Gastrocnemius medialis (tissue), 4 donors: Measurements from ENCODE around the gene EEPD1. TPM values are rescaled to one million over a fixed set of nuclear protein-coding genes. Genes with fewer than 3 reads are reported as not detected.

Experiments used
- ATAC-seq, 2 donors: fragments of 150-250 bp; one replicate each; pipeline ENCODE4 v1.9.1; 2016
- DNase-seq, 2 donors: peaks; one replicate each; pipeline ENCODE4 v3.0.0-alpha.2; 2019
- H3K27ac ChIP-seq, 4 donors: fragments of 200-600 bp; sonication (generic); 1 replicate in 1 of 4; 2 replicates in 3 of 4; pipeline ENCODE4 v1.5.1; 2016 to 2018; ENCODE audit warnings: mild to moderate bottlenecking in 2 of 4, moderate library complexity in 1 of 4
- H3K27me3 ChIP-seq, 3 donors: fragments of 200-600 bp; sonication (generic) in 2 of 3; 1 replicate in 1 of 3; 2 replicates in 2 of 3; pipeline versions ENCODE4 v1.5.1 to v1.6.0; 2016 to 2019; ENCODE audit warnings: mild to moderate bottlenecking in 1 of 3, moderate library complexity in 1 of 3
- H3K36me3 ChIP-seq, 2 donors: fragments of 200-600 bp; sonication (generic) in 1 of 2; one replicate each; pipeline ENCODE4 v1.5.1; 2017 to 2018
- H3K4me1 ChIP-seq, 2 donors: fragments of 200-600 bp; sonication (generic) in 1 of 2; one replicate each; pipeline ENCODE4 v1.5.1; 2016 to 2017; ENCODE audit warnings: mild to moderate bottlenecking in 2 of 2
- H3K4me3 ChIP-seq, 4 donors: fragments of 200-600 bp; sonication (generic) in 3 of 4; 1 replicate in 1 of 4; 2 replicates in 3 of 4; pipeline ENCODE4 v1.5.1; 2016 to 2019; ENCODE audit warnings: mild to moderate bottlenecking in 2 of 4
- H3K9me3 ChIP-seq, 3 donors: fragments of 200-600 bp; sonication (generic) in 2 of 3; 1 replicate in 1 of 3; 2 replicates in 2 of 3; pipeline ENCODE4 v1.5.1; 2016 to 2019
- CTCF ChIP-seq, 5 experiments: fragments of 450-650 bp in 3 of 5; fragments of 200-600 bp in 2 of 5; sonication (generic) in 2 of 5; IDR thresholded peaks in 4 of 5; conservative IDR thresholded peaks in 1 of 5; 1 replicate in 4 of 5; 2 replicates in 1 of 5; pipeline ENCODE4 v1.5.1; 2016 to 2019; ENCODE audit warnings: antibody characterized with exemption in 5 of 5, mild to moderate bottlenecking in 3 of 5, moderate library complexity in 3 of 5
- POLR2A ChIP-seq, 2 donors: fragments of 450-650 bp; IDR thresholded peaks; one replicate each; pipeline ENCODE4 v1.6.1; 2017; ENCODE audit warnings: antibody characterized with exemption in 2 of 2, mild to moderate bottlenecking in 2 of 2, moderate library complexity in 2 of 2
- in situ Hi-C, 4 donors: fragments of 200-750 bp; cut with MboI; loops; one replicate each; pipeline versions ENCODE4 v1.15.0 to v1.8.0; 2017; ENCODE audit warnings: low sequenced_read_pairs in 4 of 4
- intact Hi-C: fragments of 100-400 bp; cut with DNase I; formaldehyde crosslinking; loops from one replicate; pipeline ENCODE4 v1.15.1; 2023; ENCODE audit warnings: low total_unique reads
- total RNA-seq, 4 donors: library from RNA; depleted of rRNA; stranded (reverse); fragments of >200 nt; gene quantifications; one replicate each; pipeline versions ENCODE4 v1.1.0 to v1.2.3, GENCODE V29; 2016

Gene EEPD1
- total RNA-seq, 4 donors from 2014 or later, result 41.0 to 68.5 (median 61.3) TPM

GRCh38 chr7:36132012-36132411 lies 21.0 kb upstream of the EEPD1 start:
- Histone ChIP-seq H3K4me1 (peaks cover 45 to 46% of the 10 kb centered on the region in 2 donors), H3K4me3 (no peak overlapping the region), H3K36me3 (no peaks in the 10 kb centered on the region), H3K27me3 (no peaks in the 10 kb centered on the region), H3K27ac (peak overlapping the region; percentile 86 to 98 (median 95)), H3K9me3 (no peaks in the 10 kb centered on the region)
- ATAC-seq (no peak), DNase-seq (no peak)
- in situ Hi-C loops (no loop called here), intact Hi-C loops (loop anchor here (1.0 kb wide), 1 partner anchor 20 kb away; no protein-coding TSS in a partner anchor)
- peak in 2 of 5 experiments; percentile 10 to 35 for TF ChIP-seq CTCF (IDR thresholded peaks at IDR 0.05 in 4 of 5, conservative IDR thresholded peaks at IDR 0.05 in 1 of 5)
- TF ChIP-seq POLR2A (IDR thresholded peaks at IDR 0.05), result no peak

- no peak overlapping the region for H3K27ac ChIP-seq
- H3K9me3 ChIP-seq, result no peaks in the 10 kb centered on the region
- H3K4me1 ChIP-seq, result peaks cover 10% of the 10 kb centered on the region in 2 donors
- TF ChIP-seq POLR2A (IDR thresholded peaks at IDR 0.05) (no peak), CTCF (IDR thresholded peaks at IDR 0.05 in 4 of 5, conservative IDR thresholded peaks at IDR 0.05 in 1 of 5) (no peak)
- ATAC-seq (no peak), DNase-seq (no peak)
- H3K4me3 ChIP-seq, result no peak overlapping the region
- intact Hi-C loops (no loop called here), in situ Hi-C loops (no loop called here)
- no peaks in the 10 kb centered on the region for H3K27me3 ChIP-seq
- H3K36me3 ChIP-seq, result no peaks in the 10 kb centered on the region
These were observed 17.4 kb upstream of the EEPD1 start for GRCh38 chr7:36135700-36136099.

GRCh38 chr7:36137258-36137657 lies 15.8 kb upstream of the EEPD1 start:
- Histone ChIP-seq H3K27ac (no peak overlapping the region), H3K36me3 (no peaks in the 10 kb centered on the region), H3K4me1 (no peaks in the 10 kb centered on the region), H3K27me3 (no peaks in the 10 kb centered on the region), H3K9me3 (no peaks in the 10 kb centered on the region), H3K4me3 (no peak overlapping the region)
- in situ Hi-C loops (no loop called here), intact Hi-C loops (no loop called here)
- DNase-seq, result no peak
- ATAC-seq, result no peak
- TF ChIP-seq CTCF (IDR thresholded peaks at IDR 0.05 in 4 of 5, conservative IDR thresholded peaks at IDR 0.05 in 1 of 5), result no peak
- no peak for TF ChIP-seq POLR2A (IDR thresholded peaks at IDR 0.05)

GRCh38 chr7:36137754-36138153 lies 15.3 kb upstream of the EEPD1 start:
- intact Hi-C loops, result no loop called here
- H3K4me3 ChIP-seq, result no peak overlapping the region
- H3K27me3 ChIP-seq, result no peaks in the 10 kb centered on the region
- ATAC-seq (no peak), DNase-seq (no peak)
- no peaks in the 10 kb centered on the region for H3K9me3 ChIP-seq
- no peaks in the 10 kb centered on the region for H3K4me1 ChIP-seq
- no peak overlapping the region for H3K27ac ChIP-seq
- in situ Hi-C loops, result no loop called here
- no peaks in the 10 kb centered on the region for H3K36me3 ChIP-seq
- TF ChIP-seq CTCF (IDR thresholded peaks at IDR 0.05 in 4 of 5, conservative IDR thresholded peaks at IDR 0.05 in 1 of 5) (no peak), POLR2A (IDR thresholded peaks at IDR 0.05) (no peak)

GRCh38 chr7:36138209-36138608 lies 14.8 kb upstream of the EEPD1 start:
- Histone ChIP-seq H3K27ac (no peak overlapping the region), H3K36me3 (no peaks in the 10 kb centered on the region), H3K4me3 (no peak overlapping the region), H3K4me1 (no peaks in the 10 kb centered on the region), H3K9me3 (no peaks in the 10 kb centered on the region), H3K27me3 (no peaks in the 10 kb centered on the region)
- ATAC-seq (no peak), DNase-seq (no peak)
- in situ Hi-C loops (no loop called here), intact Hi-C loops (no loop called here)
- TF ChIP-seq CTCF (IDR thresholded peaks at IDR 0.05 in 4 of 5, conservative IDR thresholded peaks at IDR 0.05 in 1 of 5), result no peak
- no peak for TF ChIP-seq POLR2A (IDR thresholded peaks at IDR 0.05)
